Amygdala (tissue), 56 donors: ENCODE measurements around the gene BICD2.
A peak's percentile ranks its signal among the peaks of the same experiment; 100 is the strongest.

Experiments used
- DNase-seq, 56 donors: peaks; one replicate each; lab custom pipeline; 2025; lab: John Stamatoyannopoulos, UW

BICD2 gene

GRCh38 chr9:92729735-92730155 lies 34.9 kb downstream of the BICD2 start:
- no peak for DNase-seq

GRCh38 chr9:92728831-92729734 lies 35.5 kb downstream of the BICD2 start:
- DNase-seq, result peak in 33 of 56 donors; percentile 10 to 72 (median 34)

GRCh38 chr9:92727716-92728700 lies 36.6 kb downstream of the BICD2 start:
- DNase-seq, result no peak

- no peak for DNase-seq
Observed at GRCh38 chr9:92726971-92727715, 37.5 kb downstream of the BICD2 start.

GRCh38 chr9:92726348-92726747 lies 38.3 kb downstream of the BICD2 start:
- no peak for DNase-seq

GRCh38 chr9:92725766-92726165 lies 38.9 kb downstream of the BICD2 start:
- DNase-seq, result no peak

- DNase-seq, result no peak
Observed at GRCh38 chr9:92725266-92725545, 39.4 kb downstream of the BICD2 start.

- no peak for DNase-seq
Observed at GRCh38 chr9:92724528-92725265, 39.9 kb downstream of the BICD2 start.

- DNase-seq, result no peak
Observed at GRCh38 chr9:92723801-92724323, 40.8 kb downstream of the BICD2 start.

GRCh38 chr9:92723299-92723625 lies 41.4 kb downstream of the BICD2 start:
- DNase-seq, result peak in 24 of 56 donors; percentile 21 to 72 (median 47)

GRCh38 chr9:92722386-92723298 lies 42.0 kb downstream of the BICD2 start:
- no peak for DNase-seq

GRCh38 chr9:92721548-92721947 lies 43.1 kb downstream of the BICD2 start:
- DNase-seq, result no peak

- no peak for DNase-seq
Observed at GRCh38 chr9:92720807-92721535, 43.7 kb downstream of the BICD2 start.

- DNase-seq, result no peak
Observed at GRCh38 chr9:92720209-92720765, 44.3 kb downstream of the BICD2 start.

GRCh38 chr9:92719028-92719647 lies 45.5 kb downstream of the BICD2 start:
- DNase-seq, result no peak

GRCh38 chr9:92718086-92719001 lies 46.3 kb downstream of the BICD2 start:
- no peak for DNase-seq
